NCI-H82 (cell line): ENCODE measurements around the gene PAPPA.

Experiments
- DNase-seq: peaks from one replicate; lab custom pipeline; 2025; lab: John Stamatoyannopoulos, UW

PAPPA gene

DNA sequence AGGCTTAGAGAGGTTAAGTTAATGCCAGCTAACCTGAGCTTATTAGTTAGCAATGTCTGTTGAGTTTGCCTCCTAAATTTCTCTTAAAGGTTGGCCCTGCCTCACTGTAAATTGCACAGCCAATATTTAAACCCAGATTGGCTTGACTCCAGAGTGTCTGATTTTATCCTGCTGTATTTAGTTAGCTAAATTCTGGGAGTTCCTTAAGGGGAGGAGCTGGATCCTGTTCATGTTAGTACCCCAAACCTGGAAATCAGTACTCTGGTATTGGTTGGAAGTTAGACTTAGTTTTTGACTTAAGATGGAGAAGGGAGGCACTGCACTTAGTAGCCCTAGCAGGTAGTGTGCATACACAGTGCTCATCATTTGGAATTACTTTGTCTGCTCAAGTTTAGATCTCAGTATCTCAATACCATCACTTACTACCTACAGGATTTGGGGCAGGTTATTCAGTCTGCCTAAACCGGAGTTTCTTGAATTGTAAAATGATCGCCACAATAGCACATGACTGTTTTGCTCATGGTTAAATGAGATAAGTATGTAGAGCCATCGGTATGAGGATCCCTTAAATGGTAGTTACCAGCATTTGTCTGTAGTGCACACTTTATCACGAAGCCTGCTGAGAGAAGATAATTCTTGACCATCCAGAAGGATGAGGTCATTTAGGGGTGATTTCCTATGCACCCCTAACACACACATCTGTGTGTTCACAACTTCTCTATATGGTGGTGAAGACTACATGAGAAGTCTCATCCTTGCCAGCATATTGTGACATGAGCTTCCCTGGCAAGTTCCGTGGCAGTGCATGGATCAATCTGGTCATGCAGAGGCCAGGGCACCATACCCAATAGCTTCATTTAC lies 268.8 kb downstream of the PAPPA start:
- no peak for DNase-seq

GRCh38 chr9:116423149-116423548 lies 269.6 kb downstream of the PAPPA start:
- no peak for DNase-seq

DNA sequence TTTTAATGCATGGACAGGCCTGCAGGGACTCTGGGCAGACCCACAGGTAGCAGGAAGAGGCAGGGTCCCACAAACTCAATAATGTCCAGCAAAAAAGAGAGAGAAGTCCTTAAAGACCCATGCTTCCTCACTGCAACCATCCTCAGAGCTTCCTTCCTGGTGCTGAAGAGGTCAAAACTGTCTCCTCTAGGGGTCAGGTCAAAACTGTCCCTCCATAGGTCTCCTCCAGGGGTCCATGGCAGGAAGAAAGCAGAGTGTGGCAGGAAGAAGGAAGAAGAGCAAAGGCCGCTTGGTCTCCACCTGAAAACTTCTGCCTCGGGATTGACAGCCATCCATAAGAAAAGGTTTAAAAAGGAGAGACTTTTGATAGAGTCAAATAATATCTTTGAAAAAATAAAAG lies 271.7 kb downstream of the PAPPA start:
- DNase-seq: no peak

- DNase-seq: no peak
Measured at GRCh38 chr9:116430849-116431248, 277.3 kb downstream of the PAPPA start.

GRCh38 chr9:116432051-116432450 lies 278.5 kb downstream of the PAPPA start:
- DNase-seq: no peak

GRCh38 chr9:116434314-116434713 lies 280.7 kb downstream of the PAPPA start:
- no peak for DNase-seq

- no peak for DNase-seq
Measured at GRCh38 chr9:116435706-116436105, 282.1 kb downstream of the PAPPA start.

DNA sequence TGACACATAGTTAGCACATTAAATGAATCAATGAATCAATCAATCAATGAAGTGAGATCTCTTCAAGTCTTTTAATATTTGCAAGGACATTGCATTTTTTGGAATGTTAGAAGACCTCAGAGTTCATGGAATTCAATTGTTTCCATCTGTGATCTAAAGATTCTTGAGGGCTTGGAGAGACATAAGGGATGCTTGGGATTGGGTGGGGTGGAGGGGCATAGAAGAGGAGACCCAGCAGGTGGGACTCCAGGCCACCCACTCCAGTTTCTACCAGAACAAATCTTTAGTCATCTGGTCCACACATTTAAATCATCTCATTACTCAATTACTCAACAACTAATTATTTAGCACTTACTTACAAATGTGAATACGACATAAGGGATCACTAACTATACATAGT lies 282.5 kb downstream of the PAPPA start:
- DNase-seq: no peak

- no peak for DNase-seq
Measured at GRCh38 chr9:116437411-116438370, 284.1 kb downstream of the PAPPA start.

DNA sequence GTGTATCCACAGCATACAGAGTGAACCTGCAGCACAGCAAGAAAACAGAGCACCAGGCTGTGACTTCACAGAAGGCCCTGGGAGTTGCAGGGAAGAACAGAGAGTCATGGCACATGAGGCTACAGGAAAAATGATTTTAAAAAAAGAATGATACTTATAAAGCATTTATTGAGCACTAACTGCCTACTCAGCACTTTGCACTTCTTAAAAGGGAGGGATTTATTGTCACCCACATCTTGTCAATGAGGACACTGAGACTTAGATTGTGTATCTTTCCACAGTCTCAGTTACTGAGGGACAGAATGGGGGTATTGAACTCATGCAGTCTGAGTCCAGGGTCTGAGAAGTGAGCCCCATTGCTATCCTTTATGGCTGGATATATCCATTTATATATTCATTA lies 288.9 kb downstream of the PAPPA start:
- no peak for DNase-seq

DNA sequence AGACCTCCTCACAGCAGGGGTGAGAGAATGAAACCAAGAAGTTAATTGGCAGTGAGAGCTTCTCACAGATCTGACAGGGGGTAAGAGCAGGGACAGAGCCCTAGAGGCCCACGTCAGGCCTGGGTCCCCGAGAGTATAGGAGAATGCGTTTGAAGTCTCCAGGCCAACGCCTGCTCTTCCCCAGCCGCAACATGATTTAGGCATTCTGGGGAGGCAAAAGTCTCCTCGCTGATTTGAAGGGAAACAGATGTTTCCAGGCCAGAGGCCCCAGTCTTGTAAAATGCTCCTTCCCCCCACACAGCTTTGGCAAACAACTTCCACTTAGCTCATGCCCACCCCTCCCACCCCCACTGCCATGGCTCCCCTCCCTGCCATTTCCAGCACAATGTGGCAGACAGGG lies 294.3 kb downstream of the PAPPA start:
- no peak for DNase-seq

- DNase-seq: no peak
Measured at GRCh38 chr9:116448431-116448830, 294.8 kb downstream of the PAPPA start.

DNA sequence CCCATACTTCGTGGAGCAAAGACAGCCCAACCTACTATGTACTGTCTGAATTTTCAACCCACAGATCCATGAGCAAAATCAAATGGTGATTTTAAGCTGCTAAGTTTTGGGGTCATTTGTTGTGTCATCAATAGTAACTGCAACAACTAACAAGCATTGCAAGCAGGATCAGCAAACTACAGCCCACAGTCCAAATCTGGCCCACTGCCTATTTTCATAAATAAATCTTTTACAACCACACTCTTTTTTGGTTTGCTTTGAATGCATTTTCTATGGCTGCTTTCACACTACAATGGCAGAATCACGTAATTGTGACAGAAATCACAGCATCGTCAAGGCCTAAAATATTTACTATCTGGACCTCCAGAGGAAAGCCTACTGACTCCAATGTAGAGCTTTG lies 296.4 kb downstream of the PAPPA start:
- DNase-seq: no peak

DNA sequence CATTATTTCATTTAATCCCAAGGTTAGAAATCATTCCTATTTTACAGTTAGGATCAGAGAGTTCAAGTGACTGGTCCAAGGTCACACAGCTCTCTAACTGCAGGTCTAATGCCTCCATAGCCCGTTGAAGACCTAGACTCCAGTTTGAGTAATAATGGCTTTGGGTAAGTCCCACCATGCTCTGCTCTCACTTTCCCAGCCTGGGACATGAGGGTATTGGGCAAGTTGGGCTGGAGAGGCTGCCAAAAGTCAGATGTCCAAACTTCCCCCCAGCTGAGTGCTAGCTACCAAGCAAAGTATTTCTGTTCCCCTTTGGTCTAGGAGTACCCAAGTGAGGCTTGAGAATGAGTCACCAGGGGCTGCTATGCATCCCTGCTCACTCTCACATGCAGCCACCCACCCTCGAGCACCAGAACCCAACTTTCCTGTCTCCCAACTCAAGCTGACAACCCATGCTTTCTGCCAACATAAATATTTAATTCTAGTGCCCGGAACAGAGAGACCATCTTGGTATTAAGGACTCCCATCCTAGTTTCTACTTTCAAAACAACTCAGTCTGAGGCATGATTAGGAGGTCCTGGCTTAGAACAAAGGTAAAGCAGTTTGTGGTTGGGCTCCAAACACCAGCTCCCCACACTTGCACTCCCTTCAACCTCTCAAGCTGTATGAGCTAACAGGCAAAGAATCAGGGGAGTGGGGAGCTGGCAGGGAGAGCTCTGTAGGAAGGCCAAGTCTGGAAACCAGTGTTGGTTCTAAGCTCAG lies 297.0 kb downstream of the PAPPA start:
- no peak for DNase-seq

DNA sequence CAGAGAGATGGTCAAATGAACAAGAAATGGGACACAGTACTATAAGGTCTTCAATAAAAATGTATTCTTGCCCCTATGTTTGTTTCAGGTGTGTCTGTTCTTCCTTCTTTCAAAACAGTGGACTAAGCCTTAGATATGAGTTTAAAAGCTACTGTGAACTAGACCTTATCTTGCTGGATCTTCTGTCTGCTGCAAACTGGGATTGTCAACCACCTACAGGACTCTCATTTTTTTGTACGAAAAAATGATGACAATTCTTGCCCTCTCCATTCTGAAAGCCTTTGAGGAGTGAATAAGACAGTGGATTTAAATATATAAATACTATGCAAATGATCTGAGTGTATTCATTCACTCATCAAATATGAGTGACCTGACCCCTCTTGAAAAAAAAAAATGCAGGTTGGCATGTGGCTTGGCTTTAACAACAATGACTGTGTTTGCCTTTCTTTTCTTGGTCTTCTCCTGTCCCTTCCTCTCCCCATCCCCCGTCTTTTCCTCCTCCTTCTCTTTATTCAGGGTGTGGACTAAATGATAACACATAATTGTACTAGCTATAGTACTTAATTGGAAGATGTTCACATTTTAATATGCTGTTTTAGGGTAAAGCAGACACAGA lies 298.0 kb downstream of the PAPPA start:
- DNase-seq: no peak
